K562 (cell line): Measurements from ENCODE around the gene CENPB. TPM values are rescaled to one million over a fixed set of nuclear protein-coding genes. Genes with fewer than 3 reads are reported as not detected.

Experiments
- CTBP1 ChIP-seq: fragments of 450-650 bp; IDR thresholded peaks from 2 replicates; pipeline ENCODE4 v1.6.1; 2016; ENCODE audit warnings: borderline replicate concordance
- HNRNPL ChIP-seq: fragments of 200-400 bp; formaldehyde crosslinking; IDR thresholded peaks from 2 replicates; pipeline ENCODE4 v1.6.1; 2017; ENCODE audit warnings: low read depth, mild to moderate bottlenecking, low read length
- POLR2G ChIP-seq: fragments of 200-400 bp; formaldehyde crosslinking; IDR thresholded peaks from 2 replicates; pipeline ENCODE4 v1.6.1; 2017; ENCODE audit warnings: low read depth, mild to moderate bottlenecking, antibody characterized with exemption, low read length, moderate library complexity
- SRSF9 ChIP-seq: fragments of 200-400 bp; formaldehyde crosslinking; IDR thresholded peaks from 2 replicates; pipeline ENCODE4 v1.6.1; 2017; ENCODE audit warnings: low read depth, low read length, borderline replicate concordance
- ZNF282 ChIP-seq: sonication (generic); formaldehyde crosslinking; IDR thresholded peaks from 2 replicates; pipeline ENCODE4 v1.8.1; 2023; ENCODE audit warnings: missing genetic modification reagents
- polyA plus RNA-seq, 8 experiments: library from polyadenylated mRNA; depleted of rRNA in 4 of 8; stranded (reverse) in 5 of 8; unstranded in 3 of 8; fragments of >200 nt; fragmentation: Nextera tagmentation in 2 of 8; fragmentation: Illumina TruSeq in 1 of 8; extraction: Ambion mirVana in 2 of 8; extraction: Trizol in 1 of 8; gene quantifications; 2 replicates each; pipeline versions ENCODE4 v1.2.1 to v1.2.3, GENCODE V29; 2011 to 2014; ENCODE audit warnings: inconsistent platforms in 1 of 8, missing spikeins in 1 of 8
- total RNA-seq, 7 experiments: library from RNA; depleted of rRNA in 6 of 7; stranded (reverse); fragments of >200 nt in 6 of 7; fragmentation: Illumina TruSeq in 2 of 7; extraction: Trizol in 2 of 7; gene quantifications; 2 replicates each; pipeline versions ENCODE4 v1.2.1 to v1.2.3, GENCODE V29; 2011 to 2021; ENCODE audit warnings: low replicate concordance in 1 of 7
- TF ChIP-seq, protein P1 (sequence below): fragments of 450-650 bp; IDR thresholded peaks from 2 replicates; pipeline ENCODE4 v1.6.1; 2016; ENCODE audit warnings: mild to moderate bottlenecking, moderate library complexity
- TF ChIP-seq, protein P2 (sequence below): sonication (generic); formaldehyde crosslinking; IDR thresholded peaks from 2 replicates; pipeline ENCODE4 v1.8.0; 2022; ENCODE audit warnings: missing genetic modification reagents, mild to moderate bottlenecking, moderate library complexity, borderline replicate concordance
- TF ChIP-seq, protein P3 (sequence below): sonication (generic); formaldehyde crosslinking; IDR thresholded peaks from 2 replicates; pipeline ENCODE4 v1.8.0; 2023; ENCODE audit warnings: mild to moderate bottlenecking, missing genetic modification reagents

The CENPB gene
- total and polyA plus RNA-seq, 9 of the 15 experiments (the other 6 are each of a cell fraction or from before 2014, with no cell fraction given), result 0.17 to 70.8 (median 24.9) TPM

DNA sequence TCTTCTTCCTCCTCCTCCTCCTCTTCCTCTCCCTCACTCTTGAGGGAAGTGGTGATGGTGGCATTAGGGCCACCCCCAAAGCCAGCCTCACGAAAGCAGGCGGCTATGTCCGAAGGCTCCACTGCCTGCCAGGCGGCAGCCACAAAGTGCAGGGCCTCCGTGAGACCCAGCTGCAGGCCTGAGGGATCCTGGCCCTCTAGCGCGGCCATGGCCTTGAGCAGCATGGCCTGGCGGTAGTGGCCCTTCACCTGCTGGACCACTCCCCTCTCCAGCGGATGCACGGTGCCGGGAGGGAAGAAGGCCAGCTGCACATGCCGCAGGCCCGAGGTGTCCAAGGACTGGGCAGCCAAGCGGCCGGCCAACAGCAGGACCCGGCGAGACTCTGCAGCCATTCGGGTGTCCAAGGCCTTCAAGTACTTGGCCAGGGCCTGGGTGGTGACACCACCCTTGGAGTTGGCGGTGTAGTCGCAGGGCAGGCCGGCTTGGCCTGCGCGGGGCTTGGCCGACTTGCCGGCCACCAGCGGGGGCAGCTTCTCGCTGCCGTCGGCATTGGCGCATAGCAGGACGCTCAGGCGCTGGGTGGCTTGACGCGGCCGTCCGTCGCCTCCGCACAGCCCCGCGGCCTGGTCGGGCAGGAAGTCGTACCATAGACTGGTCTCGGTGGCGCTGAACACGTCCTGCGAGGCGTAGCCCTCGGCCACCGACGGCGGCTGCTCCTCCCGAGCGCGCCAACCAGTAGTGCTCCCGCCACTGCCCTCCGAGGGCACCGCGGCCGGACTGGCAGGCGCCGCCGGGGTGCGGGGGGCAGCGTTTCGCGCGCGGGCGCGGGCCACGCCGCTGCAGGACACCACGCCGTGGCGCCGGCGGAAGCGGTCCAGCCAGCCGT lies 1.1 kb downstream of the CENPB start (continued):
- TF ChIP-seq, protein P1, sequence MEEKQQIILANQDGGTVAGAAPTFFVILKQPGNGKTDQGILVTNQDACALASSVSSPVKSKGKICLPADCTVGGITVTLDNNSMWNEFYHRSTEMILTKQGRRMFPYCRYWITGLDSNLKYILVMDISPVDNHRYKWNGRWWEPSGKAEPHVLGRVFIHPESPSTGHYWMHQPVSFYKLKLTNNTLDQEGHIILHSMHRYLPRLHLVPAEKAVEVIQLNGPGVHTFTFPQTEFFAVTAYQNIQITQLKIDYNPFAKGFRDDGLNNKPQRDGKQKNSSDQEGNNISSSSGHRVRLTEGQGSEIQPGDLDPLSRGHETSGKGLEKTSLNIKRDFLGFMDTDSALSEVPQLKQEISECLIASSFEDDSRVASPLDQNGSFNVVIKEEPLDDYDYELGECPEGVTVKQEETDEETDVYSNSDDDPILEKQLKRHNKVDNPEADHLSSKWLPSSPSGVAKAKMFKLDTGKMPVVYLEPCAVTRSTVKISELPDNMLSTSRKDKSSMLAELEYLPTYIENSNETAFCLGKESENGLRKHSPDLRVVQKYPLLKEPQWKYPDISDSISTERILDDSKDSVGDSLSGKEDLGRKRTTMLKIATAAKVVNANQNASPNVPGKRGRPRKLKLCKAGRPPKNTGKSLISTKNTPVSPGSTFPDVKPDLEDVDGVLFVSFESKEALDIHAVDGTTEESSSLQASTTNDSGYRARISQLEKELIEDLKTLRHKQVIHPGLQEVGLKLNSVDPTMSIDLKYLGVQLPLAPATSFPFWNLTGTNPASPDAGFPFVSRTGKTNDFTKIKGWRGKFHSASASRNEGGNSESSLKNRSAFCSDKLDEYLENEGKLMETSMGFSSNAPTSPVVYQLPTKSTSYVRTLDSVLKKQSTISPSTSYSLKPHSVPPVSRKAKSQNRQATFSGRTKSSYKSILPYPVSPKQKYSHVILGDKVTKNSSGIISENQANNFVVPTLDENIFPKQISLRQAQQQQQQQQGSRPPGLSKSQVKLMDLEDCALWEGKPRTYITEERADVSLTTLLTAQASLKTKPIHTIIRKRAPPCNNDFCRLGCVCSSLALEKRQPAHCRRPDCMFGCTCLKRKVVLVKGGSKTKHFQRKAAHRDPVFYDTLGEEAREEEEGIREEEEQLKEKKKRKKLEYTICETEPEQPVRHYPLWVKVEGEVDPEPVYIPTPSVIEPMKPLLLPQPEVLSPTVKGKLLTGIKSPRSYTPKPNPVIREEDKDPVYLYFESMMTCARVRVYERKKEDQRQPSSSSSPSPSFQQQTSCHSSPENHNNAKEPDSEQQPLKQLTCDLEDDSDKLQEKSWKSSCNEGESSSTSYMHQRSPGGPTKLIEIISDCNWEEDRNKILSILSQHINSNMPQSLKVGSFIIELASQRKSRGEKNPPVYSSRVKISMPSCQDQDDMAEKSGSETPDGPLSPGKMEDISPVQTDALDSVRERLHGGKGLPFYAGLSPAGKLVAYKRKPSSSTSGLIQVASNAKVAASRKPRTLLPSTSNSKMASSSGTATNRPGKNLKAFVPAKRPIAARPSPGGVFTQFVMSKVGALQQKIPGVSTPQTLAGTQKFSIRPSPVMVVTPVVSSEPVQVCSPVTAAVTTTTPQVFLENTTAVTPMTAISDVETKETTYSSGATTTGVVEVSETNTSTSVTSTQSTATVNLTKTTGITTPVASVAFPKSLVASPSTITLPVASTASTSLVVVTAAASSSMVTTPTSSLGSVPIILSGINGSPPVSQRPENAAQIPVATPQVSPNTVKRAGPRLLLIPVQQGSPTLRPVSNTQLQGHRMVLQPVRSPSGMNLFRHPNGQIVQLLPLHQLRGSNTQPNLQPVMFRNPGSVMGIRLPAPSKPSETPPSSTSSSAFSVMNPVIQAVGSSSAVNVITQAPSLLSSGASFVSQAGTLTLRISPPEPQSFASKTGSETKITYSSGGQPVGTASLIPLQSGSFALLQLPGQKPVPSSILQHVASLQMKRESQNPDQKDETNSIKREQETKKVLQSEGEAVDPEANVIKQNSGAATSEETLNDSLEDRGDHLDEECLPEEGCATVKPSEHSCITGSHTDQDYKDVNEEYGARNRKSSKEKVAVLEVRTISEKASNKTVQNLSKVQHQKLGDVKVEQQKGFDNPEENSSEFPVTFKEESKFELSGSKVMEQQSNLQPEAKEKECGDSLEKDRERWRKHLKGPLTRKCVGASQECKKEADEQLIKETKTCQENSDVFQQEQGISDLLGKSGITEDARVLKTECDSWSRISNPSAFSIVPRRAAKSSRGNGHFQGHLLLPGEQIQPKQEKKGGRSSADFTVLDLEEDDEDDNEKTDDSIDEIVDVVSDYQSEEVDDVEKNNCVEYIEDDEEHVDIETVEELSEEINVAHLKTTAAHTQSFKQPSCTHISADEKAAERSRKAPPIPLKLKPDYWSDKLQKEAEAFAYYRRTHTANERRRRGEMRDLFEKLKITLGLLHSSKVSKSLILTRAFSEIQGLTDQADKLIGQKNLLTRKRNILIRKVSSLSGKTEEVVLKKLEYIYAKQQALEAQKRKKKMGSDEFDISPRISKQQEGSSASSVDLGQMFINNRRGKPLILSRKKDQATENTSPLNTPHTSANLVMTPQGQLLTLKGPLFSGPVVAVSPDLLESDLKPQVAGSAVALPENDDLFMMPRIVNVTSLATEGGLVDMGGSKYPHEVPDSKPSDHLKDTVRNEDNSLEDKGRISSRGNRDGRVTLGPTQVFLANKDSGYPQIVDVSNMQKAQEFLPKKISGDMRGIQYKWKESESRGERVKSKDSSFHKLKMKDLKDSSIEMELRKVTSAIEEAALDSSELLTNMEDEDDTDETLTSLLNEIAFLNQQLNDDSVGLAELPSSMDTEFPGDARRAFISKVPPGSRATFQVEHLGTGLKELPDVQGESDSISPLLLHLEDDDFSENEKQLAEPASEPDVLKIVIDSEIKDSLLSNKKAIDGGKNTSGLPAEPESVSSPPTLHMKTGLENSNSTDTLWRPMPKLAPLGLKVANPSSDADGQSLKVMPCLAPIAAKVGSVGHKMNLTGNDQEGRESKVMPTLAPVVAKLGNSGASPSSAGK, result peak; percentile 19; the same call in 1 of the 2 replicates
- TF ChIP-seq ZNF282 (CRISPR knock-in tag) (peak; percentile 48; the same call in 1 of the 2 replicates), HNRNPL (peak; percentile 52; the same call in 1 of the 2 replicates), POLR2G (peak; percentile 5; the same call in 1 of the 2 replicates), CTBP1 (peak; percentile 43; the same call in 1 of the 2 replicates), SRSF9 (no peak)
- TF ChIP-seq, protein P2, sequence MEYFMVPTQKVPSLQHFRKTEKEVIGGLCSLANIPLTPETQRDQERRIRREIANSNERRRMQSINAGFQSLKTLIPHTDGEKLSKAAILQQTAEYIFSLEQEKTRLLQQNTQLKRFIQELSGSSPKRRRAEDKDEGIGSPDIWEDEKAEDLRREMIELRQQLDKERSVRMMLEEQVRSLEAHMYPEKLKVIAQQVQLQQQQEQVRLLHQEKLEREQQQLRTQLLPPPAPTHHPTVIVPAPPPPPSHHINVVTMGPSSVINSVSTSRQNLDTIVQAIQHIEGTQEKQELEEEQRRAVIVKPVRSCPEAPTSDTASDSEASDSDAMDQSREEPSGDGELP (CRISPR knock-in tag), result peak; percentile 38; the same call in 1 of the 2 replicates
- TF ChIP-seq, protein P3, sequence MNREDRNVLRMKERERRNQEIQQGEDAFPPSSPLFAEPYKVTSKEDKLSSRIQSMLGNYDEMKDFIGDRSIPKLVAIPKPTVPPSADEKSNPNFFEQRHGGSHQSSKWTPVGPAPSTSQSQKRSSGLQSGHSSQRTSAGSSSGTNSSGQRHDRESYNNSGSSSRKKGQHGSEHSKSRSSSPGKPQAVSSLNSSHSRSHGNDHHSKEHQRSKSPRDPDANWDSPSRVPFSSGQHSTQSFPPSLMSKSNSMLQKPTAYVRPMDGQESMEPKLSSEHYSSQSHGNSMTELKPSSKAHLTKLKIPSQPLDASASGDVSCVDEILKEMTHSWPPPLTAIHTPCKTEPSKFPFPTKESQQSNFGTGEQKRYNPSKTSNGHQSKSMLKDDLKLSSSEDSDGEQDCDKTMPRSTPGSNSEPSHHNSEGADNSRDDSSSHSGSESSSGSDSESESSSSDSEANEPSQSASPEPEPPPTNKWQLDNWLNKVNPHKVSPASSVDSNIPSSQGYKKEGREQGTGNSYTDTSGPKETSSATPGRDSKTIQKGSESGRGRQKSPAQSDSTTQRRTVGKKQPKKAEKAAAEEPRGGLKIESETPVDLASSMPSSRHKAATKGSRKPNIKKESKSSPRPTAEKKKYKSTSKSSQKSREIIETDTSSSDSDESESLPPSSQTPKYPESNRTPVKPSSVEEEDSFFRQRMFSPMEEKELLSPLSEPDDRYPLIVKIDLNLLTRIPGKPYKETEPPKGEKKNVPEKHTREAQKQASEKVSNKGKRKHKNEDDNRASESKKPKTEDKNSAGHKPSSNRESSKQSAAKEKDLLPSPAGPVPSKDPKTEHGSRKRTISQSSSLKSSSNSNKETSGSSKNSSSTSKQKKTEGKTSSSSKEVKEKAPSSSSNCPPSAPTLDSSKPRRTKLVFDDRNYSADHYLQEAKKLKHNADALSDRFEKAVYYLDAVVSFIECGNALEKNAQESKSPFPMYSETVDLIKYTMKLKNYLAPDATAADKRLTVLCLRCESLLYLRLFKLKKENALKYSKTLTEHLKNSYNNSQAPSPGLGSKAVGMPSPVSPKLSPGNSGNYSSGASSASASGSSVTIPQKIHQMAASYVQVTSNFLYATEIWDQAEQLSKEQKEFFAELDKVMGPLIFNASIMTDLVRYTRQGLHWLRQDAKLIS (CRISPR knock-in tag), result no peak
